Effector memory CD8-positive, alpha-beta T cell (primary cell): ENCODE data around the gene CTPS2.
"Not testable (repeated sequence)": the region's sequence is repeated elsewhere in the genome, so short reads cannot be mapped to it uniquely, and the experiment has no call there.

Experiments
- ATAC-seq: fragments of 150-1000 bp; cut with Tn5 transposase; replicated peaks from 2 replicates; pipeline ENCODE4 v1.10.0; 2021; ENCODE audit warnings: mild to moderate bottlenecking, moderate library complexity
- DNase-seq, 3 experiments: peaks; one replicate each; pipeline ENCODE4 v3.0.0; 2021
- H3K27ac Mint-ChIP-seq, 2 donors: one replicate each; pipeline ENCODE4 v1.8.0; 2022; ENCODE audit warnings: mild to moderate bottlenecking in 2 of 2, mixed read lengths in 2 of 2, moderate library complexity in 2 of 2
- H3K27me3 Mint-ChIP-seq, 2 donors: one replicate each; pipeline ENCODE4 v1.8.0; 2022; ENCODE audit warnings: mixed read lengths in 2 of 2
- H3K36me3 Mint-ChIP-seq: one replicate; pipeline ENCODE4 v1.8.0; 2022; ENCODE audit warnings: mild to moderate bottlenecking, moderate library complexity, mixed read lengths; ENCODE audit not compliant: insufficient read depth
- H3K4me1 Mint-ChIP-seq, 2 donors: one replicate each; pipeline ENCODE4 v1.8.0; 2022; ENCODE audit warnings: low read depth in 2 of 2, mixed read lengths in 2 of 2
- H3K4me3 Mint-ChIP-seq, 2 donors: one replicate each; pipeline ENCODE4 v1.8.0; 2022; ENCODE audit warnings: mild to moderate bottlenecking in 2 of 2, mixed read lengths in 2 of 2, moderate library complexity in 2 of 2
- H3K9me3 Mint-ChIP-seq, 2 donors: one replicate each; pipeline ENCODE4 v1.8.0; 2022; ENCODE audit warnings: mixed read lengths in 2 of 2

The CTPS2 gene

GRCh38 chrX:16577483-16578029 lies 134.9 kb downstream of the CTPS2 start:
- H3K36me3 Mint-ChIP-seq = no peaks in the 10 kb centered on the region
- ATAC-seq = no peak
- no peaks in the 10 kb centered on the region for H3K9me3 Mint-ChIP-seq
- no peaks in the 10 kb centered on the region for H3K4me1 Mint-ChIP-seq
- no peak overlapping the region for H3K27ac Mint-ChIP-seq
- H3K27me3 Mint-ChIP-seq = no peaks in the 10 kb centered on the region
- no peak for DNase-seq
- no peak overlapping the region for H3K4me3 Mint-ChIP-seq

- not testable (repeated sequence) for H3K27me3 Mint-ChIP-seq, H3K9me3 Mint-ChIP-seq, H3K4me3 Mint-ChIP-seq, H3K27ac Mint-ChIP-seq, H3K4me1 Mint-ChIP-seq, DNase-seq, H3K36me3 Mint-ChIP-seq, ATAC-seq
Observed at GRCh38 chrX:16575388-16575787, 137.1 kb downstream of the CTPS2 start.

- no peaks in the 10 kb centered on the region for H3K4me1 Mint-ChIP-seq
- no peak overlapping the region for H3K27ac Mint-ChIP-seq
- no peaks in the 10 kb centered on the region for H3K36me3 Mint-ChIP-seq
- ATAC-seq (no peak), DNase-seq (no peak)
- H3K27me3 Mint-ChIP-seq = no peaks in the 10 kb centered on the region
- no peak overlapping the region for H3K4me3 Mint-ChIP-seq
- no peaks in the 10 kb centered on the region for H3K9me3 Mint-ChIP-seq
Observed at GRCh38 chrX:16573781-16574180, 138.7 kb downstream of the CTPS2 start.

- ATAC-seq = no peak
- Mint-ChIP-seq H3K4me1 (no peaks in the 10 kb centered on the region), H3K9me3 (no peaks in the 10 kb centered on the region), H3K27ac (no peak overlapping the region), H3K27me3 (no peaks in the 10 kb centered on the region), H3K4me3 (no peak overlapping the region), H3K36me3 (no peaks in the 10 kb centered on the region)
- DNase-seq = no peak
Observed at GRCh38 chrX:16567681-16568080, 144.8 kb downstream of the CTPS2 start.

GRCh38 chrX:16566571-16566970 lies 145.9 kb downstream of the CTPS2 start:
- Mint-ChIP-seq H3K9me3 (no peaks in the 10 kb centered on the region), H3K4me3 (no peak overlapping the region), H3K4me1 (no peaks in the 10 kb centered on the region), H3K36me3 (no peaks in the 10 kb centered on the region), H3K27me3 (no peaks in the 10 kb centered on the region), H3K27ac (no peak overlapping the region)
- ATAC-seq (no peak), DNase-seq (no peak)

- no peak overlapping the region for H3K4me3 Mint-ChIP-seq
- H3K36me3 Mint-ChIP-seq = no peaks in the 10 kb centered on the region
- H3K27me3 Mint-ChIP-seq = no peaks in the 10 kb centered on the region
- no peak overlapping the region for H3K27ac Mint-ChIP-seq
- DNase-seq = no peak
- H3K9me3 Mint-ChIP-seq = no peaks in the 10 kb centered on the region
- no peak for ATAC-seq
- H3K4me1 Mint-ChIP-seq = peaks cover 0 to 2% of the 10 kb centered on the region in 2 donors
Observed at GRCh38 chrX:16560173-16560572, 152.3 kb downstream of the CTPS2 start.

- Mint-ChIP-seq H3K36me3 (no peaks in the 10 kb centered on the region), H3K9me3 (no peaks in the 10 kb centered on the region)
- no peak for DNase-seq
Observed at GRCh38 chrX:16559206-16559619, 153.3 kb downstream of the CTPS2 start.

GRCh38 chrX:16558489-16558888 lies 154.0 kb downstream of the CTPS2 start:
- no peaks in the 10 kb centered on the region for H3K36me3 Mint-ChIP-seq
- no peaks in the 10 kb centered on the region for H3K27me3 Mint-ChIP-seq
- no peak overlapping the region for H3K4me3 Mint-ChIP-seq
- peaks cover 0 to 2% of the 10 kb centered on the region in 2 donors for H3K4me1 Mint-ChIP-seq
- ATAC-seq (no peak), DNase-seq (no peak)
- H3K27ac Mint-ChIP-seq = no peak overlapping the region
- no peaks in the 10 kb centered on the region for H3K9me3 Mint-ChIP-seq

More at GRCh38 chrX:16559206-16559619, 153.3 kb downstream of the CTPS2 start:
- no peaks in the 10 kb centered on the region for H3K27me3 Mint-ChIP-seq
- no peak overlapping the region for H3K4me3 Mint-ChIP-seq
- no peak for ATAC-seq
- H3K4me1 Mint-ChIP-seq = peaks cover 0 to 2% of the 10 kb centered on the region in 2 donors
- no peak overlapping the region for H3K27ac Mint-ChIP-seq

- no peak overlapping the region for H3K4me3 Mint-ChIP-seq
- ATAC-seq (no peak), DNase-seq (no peak)
- no peaks in the 10 kb centered on the region for H3K27me3 Mint-ChIP-seq
- no peaks in the 10 kb centered on the region for H3K4me1 Mint-ChIP-seq
- no peaks in the 10 kb centered on the region for H3K9me3 Mint-ChIP-seq
- H3K27ac Mint-ChIP-seq = no peak overlapping the region
- no peaks in the 10 kb centered on the region for H3K36me3 Mint-ChIP-seq
Observed at GRCh38 chrX:16552546-16552945, 159.9 kb downstream of the CTPS2 start.

GRCh38 chrX:16547644-16548043 lies 164.8 kb downstream of the CTPS2 start:
- Mint-ChIP-seq H3K27me3 (no peaks in the 10 kb centered on the region), H3K4me1 (no peaks in the 10 kb centered on the region), H3K36me3 (no peaks in the 10 kb centered on the region), H3K27ac (no peak overlapping the region), H3K4me3 (no peak overlapping the region), H3K9me3 (no peaks in the 10 kb centered on the region)
- ATAC-seq = no peak
- DNase-seq = no peak

- Mint-ChIP-seq H3K4me1 (no peaks in the 10 kb centered on the region), H3K27ac (no peak overlapping the region), H3K4me3 (no peak overlapping the region), H3K36me3 (no peaks in the 10 kb centered on the region), H3K9me3 (no peaks in the 10 kb centered on the region), H3K27me3 (no peaks in the 10 kb centered on the region)
- DNase-seq (no peak), ATAC-seq (no peak)
Observed at GRCh38 chrX:16544969-16545368, 167.5 kb downstream of the CTPS2 start.
